ENCODE measurements around the gene GPR35. TPM values are rescaled to one million over a fixed set of nuclear protein-coding genes. Genes with fewer than 3 reads are reported as not detected.

GPR35 gene
- total and polyA plus RNA-seq, 2 of the 13 experiments (the other 11 are each of a cell fraction or from before 2014, with no cell fraction given): 27.1 to 44.2 TPM

DNA sequence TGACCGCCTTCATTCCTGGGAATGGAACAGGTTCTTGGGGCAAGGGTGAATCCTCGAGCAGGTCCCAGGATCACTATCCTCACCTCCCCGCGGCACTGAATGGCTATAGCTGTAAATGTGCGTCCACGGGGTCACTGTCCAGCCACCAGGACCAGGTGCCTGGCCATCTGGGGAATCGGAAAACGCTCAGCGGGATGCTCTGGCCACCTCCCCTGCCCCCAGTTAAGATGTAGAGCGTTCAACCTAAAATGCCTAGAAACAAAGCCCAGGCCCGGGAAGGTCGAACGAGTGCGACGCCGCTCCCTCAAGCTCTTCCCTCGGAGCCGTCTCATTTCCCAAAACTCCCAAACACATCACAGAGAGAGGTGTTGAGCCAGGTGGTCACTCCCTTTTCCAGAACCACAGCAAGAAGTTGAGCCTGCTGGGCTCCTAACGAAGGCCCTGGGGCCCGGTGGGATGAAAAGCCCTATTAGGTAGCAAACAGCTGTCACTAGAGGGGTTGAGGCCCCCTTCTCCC lies 39.5 kb upstream of the GPR35 start:
- DNase-seq (ENCODE audit: low spot score) (no peak), FAIRE-seq (no peak), ATAC-seq (no peak)
- Histone ChIP-seq H3K4me3 (replicated peaks in 1 of 3; ENCODE audit: insufficient read depth in 1 of 3, low read depth in 2 of 3, low read length in 3 of 3) (peak overlapping the region; percentile 83 to 90 (median 88)), H3K9me3 (ENCODE audit: low read length) (no peaks in the 10 kb centered on the region), H3K4me2 (ENCODE audit: low read depth, low read length) (peak overlapping the region; percentile 98), H3K9ac (ENCODE audit: insufficient read depth, low read depth, low read length) (peak overlapping the region; percentile 98), H3K36me3 (replicated peaks in 1 of 2; ENCODE audit: control insufficient read depth in 1 of 2, insufficient read depth in 2 of 2, low read length in 2 of 2) (peaks cover 8 to 20% of the 10 kb centered on the region in 2 experiments), H2AFZ (ENCODE audit: low read length) (no peak overlapping the region), H4K20me1 (ENCODE audit: insufficient read depth, low read length) (peaks cover 17% of the 10 kb centered on the region; the same call in 1 of the 2 replicates), H3K27ac (ENCODE audit: extremely low read length, insufficient read depth, low read length) (peak overlapping the region; percentile 89), H3K79me2 (ENCODE audit: insufficient read depth, low read length) (peaks cover 72% of the 10 kb centered on the region), H3K4me1 (ENCODE audit: insufficient read depth, low read length) (peaks cover 66% of the 10 kb centered on the region), H3K27me3 (ENCODE audit: control insufficient read depth in 1 of 2, insufficient read depth in 2 of 2, low read length in 2 of 2) (peaks cover 0 to 4% of the 10 kb centered on the region in 2 experiments; a peak in 1 of 5 replicates)
- in situ Hi-C loops (cut with HindIII; ENCODE audit: extremely low pct_ligation_motif_present, low pct_unique_long_range_greater_than_20kb): no loop called here
- WGBS (ENCODE audit: low lambda C conversion rate): 2% methylated on average over 13 of the region's 20 CpGs
- ChIA-PET CTCF (ENCODE audit: low intra/inter-chr PET ratio, low total read pairs) (interaction anchor here (1.8 kb wide), 1 partner anchor 19 kb away, joined by 5 read pairs; no protein-coding TSS in a partner anchor), POLR2A (interaction anchor here (1.0 to 6.0 kb wide), 12 partner anchors 9 to 729 kb away, joined by 3 to 149 read pairs (median 9); partner anchors contain the start of genes ANKMY1, DUSP28, HDLBP and RNPEPL1)
- intact Hi-C loops (cut with micrococcal nuclease; ENCODE audit: unreplicated experiment): loop anchor here (1.0 kb wide), 2 partner anchors 19 to 41 kb away; no protein-coding TSS in a partner anchor
- TSS peak; percentile 63 for BruUV-seq (replicated peaks)
- TF ChIP-seq, protein P1, sequence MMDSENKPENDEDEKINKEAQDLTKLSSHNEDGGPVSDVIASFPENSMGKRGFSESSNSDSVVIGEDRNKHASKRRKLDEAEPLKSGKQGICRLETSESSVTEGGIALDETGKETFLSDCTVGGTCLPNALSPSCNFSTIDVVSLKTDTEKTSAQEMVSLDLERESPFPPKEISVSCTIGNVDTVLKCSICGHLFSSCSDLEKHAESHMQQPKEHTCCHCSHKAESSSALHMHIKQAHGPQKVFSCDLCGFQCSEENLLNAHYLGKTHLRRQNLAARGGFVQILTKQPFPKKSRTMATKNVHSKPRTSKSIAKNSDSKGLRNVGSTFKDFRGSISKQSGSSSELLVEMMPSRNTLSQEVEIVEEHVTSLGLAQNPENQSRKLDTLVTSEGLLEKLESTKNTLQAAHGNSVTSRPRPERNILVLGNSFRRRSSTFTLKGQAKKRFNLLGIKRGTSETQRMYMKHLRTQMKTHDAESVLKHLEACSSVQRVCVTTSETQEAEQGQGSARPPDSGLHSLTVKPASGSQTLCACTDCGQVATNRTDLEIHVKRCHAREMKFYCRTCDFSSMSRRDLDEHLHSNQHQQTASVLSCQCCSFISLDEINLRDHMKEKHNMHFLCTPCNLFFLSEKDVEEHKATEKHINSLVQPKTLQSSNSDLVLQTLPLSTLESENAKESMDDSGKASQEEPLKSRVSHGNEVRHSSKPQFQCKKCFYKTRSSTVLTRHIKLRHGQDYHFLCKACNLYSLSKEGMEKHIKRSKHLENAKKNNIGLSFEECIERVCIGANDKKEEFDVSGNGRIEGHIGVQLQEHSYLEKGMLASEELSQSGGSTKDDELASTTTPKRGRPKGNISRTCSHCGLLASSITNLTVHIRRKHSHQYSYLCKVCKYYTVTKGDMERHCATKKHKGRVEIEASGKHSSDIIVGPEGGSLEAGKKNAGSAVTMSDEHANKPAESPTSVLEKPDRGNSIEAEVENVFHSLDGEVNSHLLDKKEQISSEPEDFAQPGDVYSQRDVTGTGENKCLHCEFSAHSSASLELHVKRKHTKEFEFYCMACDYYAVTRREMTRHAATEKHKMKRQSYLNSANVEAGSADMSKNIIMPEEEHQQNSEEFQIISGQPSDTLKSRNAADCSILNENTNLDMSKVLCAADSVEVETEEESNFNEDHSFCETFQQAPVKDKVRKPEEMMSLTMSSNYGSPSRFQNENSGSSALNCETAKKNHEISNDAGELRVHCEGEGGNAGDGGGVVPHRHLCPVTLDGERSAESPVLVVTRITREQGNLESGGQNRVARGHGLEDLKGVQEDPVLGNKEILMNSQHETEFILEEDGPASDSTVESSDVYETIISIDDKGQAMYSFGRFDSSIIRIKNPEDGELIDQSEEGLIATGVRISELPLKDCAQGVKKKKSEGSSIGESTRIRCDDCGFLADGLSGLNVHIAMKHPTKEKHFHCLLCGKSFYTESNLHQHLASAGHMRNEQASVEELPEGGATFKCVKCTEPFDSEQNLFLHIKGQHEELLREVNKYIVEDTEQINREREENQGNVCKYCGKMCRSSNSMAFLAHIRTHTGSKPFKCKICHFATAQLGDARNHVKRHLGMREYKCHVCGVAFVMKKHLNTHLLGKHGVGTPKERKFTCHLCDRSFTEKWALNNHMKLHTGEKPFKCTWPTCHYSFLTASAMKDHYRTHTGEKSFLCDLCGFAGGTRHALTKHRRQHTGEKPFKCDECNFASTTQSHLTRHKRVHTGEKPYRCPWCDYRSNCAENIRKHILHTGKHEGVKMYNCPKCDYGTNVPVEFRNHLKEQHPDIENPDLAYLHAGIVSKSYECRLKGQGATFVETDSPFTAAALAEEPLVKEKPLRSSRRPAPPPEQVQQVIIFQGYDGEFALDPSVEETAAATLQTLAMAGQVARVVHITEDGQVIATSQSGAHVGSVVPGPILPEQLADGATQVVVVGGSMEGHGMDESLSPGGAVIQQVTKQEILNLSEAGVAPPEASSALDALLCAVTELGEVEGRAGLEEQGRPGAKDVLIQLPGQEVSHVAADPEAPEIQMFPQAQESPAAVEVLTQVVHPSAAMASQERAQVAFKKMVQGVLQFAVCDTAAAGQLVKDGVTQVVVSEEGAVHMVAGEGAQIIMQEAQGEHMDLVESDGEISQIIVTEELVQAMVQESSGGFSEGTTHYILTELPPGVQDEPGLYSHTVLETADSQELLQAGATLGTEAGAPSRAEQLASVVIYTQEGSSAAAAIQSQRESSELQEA (CRISPR knock-in tag; IDR thresholded peaks at IDR 0.05; ENCODE audit: not compliant biosample characterization): peak; percentile 84
- TF ChIP-seq, protein P2, sequence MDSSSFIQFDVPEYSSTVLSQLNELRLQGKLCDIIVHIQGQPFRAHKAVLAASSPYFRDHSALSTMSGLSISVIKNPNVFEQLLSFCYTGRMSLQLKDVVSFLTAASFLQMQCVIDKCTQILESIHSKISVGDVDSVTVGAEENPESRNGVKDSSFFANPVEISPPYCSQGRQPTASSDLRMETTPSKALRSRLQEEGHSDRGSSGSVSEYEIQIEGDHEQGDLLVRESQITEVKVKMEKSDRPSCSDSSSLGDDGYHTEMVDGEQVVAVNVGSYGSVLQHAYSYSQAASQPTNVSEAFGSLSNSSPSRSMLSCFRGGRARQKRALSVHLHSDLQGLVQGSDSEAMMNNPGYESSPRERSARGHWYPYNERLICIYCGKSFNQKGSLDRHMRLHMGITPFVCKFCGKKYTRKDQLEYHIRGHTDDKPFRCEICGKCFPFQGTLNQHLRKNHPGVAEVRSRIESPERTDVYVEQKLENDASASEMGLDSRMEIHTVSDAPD (CRISPR knock-in tag; IDR thresholded peaks at IDR 0.05): peak; percentile 11; the same call in 1 of the 2 replicates
- TF ChIP-seq ZNF841 (CRISPR knock-in tag; IDR thresholded peaks at IDR 0.05; ENCODE audit: borderline replicate concordance): no peak
- peak; percentile 81 for TF ChIP-seq CCDC6 (CRISPR knock-in tag; IDR thresholded peaks at IDR 0.05)
- no peak for TF ChIP-seq ZSCAN20 (CRISPR knock-in tag; IDR thresholded peaks at IDR 0.05; ENCODE audit: borderline replicate concordance)
- 0 out of 2 replicates have a peak, but pooled peaks have one; percentile 21 for TF ChIP-seq ZNF20 (CRISPR knock-in tag; IDR thresholded peaks at IDR 0.05)
- 0 out of 2 replicates have a peak, but pooled peaks have one; percentile 13 for TF ChIP-seq ZNF569 (CRISPR knock-in tag; IDR thresholded peaks at IDR 0.05; ENCODE audit: borderline replicate concordance)
- 0 out of 2 replicates have a peak, but pooled peaks have one; percentile 55 for TF ChIP-seq ZNF234 (CRISPR knock-in tag; conservative IDR thresholded peaks at IDR 0.05)
- TF ChIP-seq ZNF883 (CRISPR knock-in tag; IDR thresholded peaks at IDR 0.05; ENCODE audit: not compliant biosample characterization): peak; percentile 60
- TF ChIP-seq CHD2 (IDR thresholded peaks at IDR 0.05; ENCODE audit: low read depth, low read length): no peak
- TF ChIP-seq ZNF598 (CRISPR knock-in tag; IDR thresholded peaks at IDR 0.05; ENCODE audit: borderline replicate concordance): peak; percentile 83; the same call in 1 of the 2 replicates
- peak; percentile 46; the same call in 1 of the 2 replicates for TF ChIP-seq ZSCAN12 (CRISPR knock-in tag; IDR thresholded peaks at IDR 0.05)
- TF ChIP-seq NRL (CRISPR knock-in tag; IDR thresholded peaks at IDR 0.05; ENCODE audit: borderline replicate concordance): 0 out of 2 replicates have a peak, but pooled peaks have one; percentile 25
- TF ChIP-seq ZNF629 (CRISPR knock-in tag; conservative IDR thresholded peaks at IDR 0.05): 0 out of 2 replicates have a peak, but pooled peaks have one; percentile 0
